Keratinocyte (primary cell): ENCODE data around the gene THAP10. TPM values are rescaled to one million over a fixed set of nuclear protein-coding genes. Genes with fewer than 3 reads are reported as not detected.

ENCODE experiments used
- DNase-seq: peaks from one replicate; pipeline ENCODE4 v3.0.0-alpha.2; 2011; ENCODE audit warnings: low read depth, missing footprints, low spot score
- FAIRE-seq: peaks from 2 replicates; lab custom pipeline; 2011; peaks lifted over from hg19 to GRCh38; lab: Jason Lieb, UNC
- H2AFZ ChIP-seq: 2 replicates; pipeline ENCODE4 v1.6.0; 2012; ENCODE audit warnings: low read length, control low read depth, inconsistent platforms; ENCODE audit not compliant: control insufficient read depth
- H3K27ac ChIP-seq: 2 replicates; pipeline ENCODE4 v1.5.1; 2011; ENCODE audit warnings: low read length; ENCODE audit not compliant: control insufficient read depth, insufficient read depth
- H3K27me3 ChIP-seq: 3 replicates; pipeline ENCODE4 v1.6.0; 2011; ENCODE audit warnings: low read length; ENCODE audit not compliant: control insufficient read depth, insufficient read depth; ENCODE audit errors: extremely low read depth
- H3K36me3 ChIP-seq, 2 experiments: 2 replicates in 1 of 2; 3 replicates in 1 of 2; pipeline ENCODE4 v1.5.1; 2011; ENCODE audit warnings: low read length in 2 of 2, mild to moderate bottlenecking in 1 of 2; ENCODE audit not compliant: control insufficient read depth in 2 of 2, insufficient read depth in 2 of 2; ENCODE audit errors: extremely low read depth in 1 of 2
- H3K4me1 ChIP-seq: 3 replicates; pipeline ENCODE4 v1.5.1; 2011; ENCODE audit warnings: low read length; ENCODE audit not compliant: control insufficient read depth, insufficient read depth; ENCODE audit errors: extremely low read depth
- H3K4me2 ChIP-seq: 3 replicates; pipeline ENCODE4 v1.6.0; 2011; ENCODE audit warnings: low read depth, low read length; ENCODE audit not compliant: control insufficient read depth, insufficient read depth; ENCODE audit errors: extremely low read depth
- H3K4me3 ChIP-seq, 3 experiments: fragments of 200-600 bp in 1 of 3; sonication (generic) in 1 of 3; 2 replicates in 2 of 3; 3 replicates in 1 of 3; pipeline ENCODE4 v1.5.1; 2011 to 2016; ENCODE audit warnings: low read length in 3 of 3, mild to moderate bottlenecking in 3 of 3, control low read depth in 2 of 3, inconsistent platforms in 1 of 3, low read depth in 1 of 3, mixed read lengths in 1 of 3, mixed run types in 1 of 3, moderate library complexity in 1 of 3; ENCODE audit not compliant: control insufficient read depth in 2 of 3, insufficient read depth in 2 of 3; ENCODE audit errors: extremely low read depth in 1 of 3
- H3K79me2 ChIP-seq: 2 replicates; pipeline ENCODE4 v1.6.0; 2012; ENCODE audit warnings: low read length; ENCODE audit not compliant: control insufficient read depth, insufficient read depth
- H3K9ac ChIP-seq: 3 replicates; pipeline ENCODE4 v1.6.0; 2011; ENCODE audit warnings: low read length; ENCODE audit not compliant: control insufficient read depth, insufficient read depth; ENCODE audit errors: extremely low read depth
- H3K9me1 ChIP-seq: 3 replicates; pipeline ENCODE4 v1.6.0; 2011; ENCODE audit warnings: low read length; ENCODE audit not compliant: control insufficient read depth, insufficient read depth; ENCODE audit errors: extremely low read depth
- H3K9me3 ChIP-seq: 2 replicates; pipeline ENCODE4 v1.5.1; 2012; ENCODE audit warnings: low read depth, low read length; ENCODE audit not compliant: control insufficient read depth
- H4K20me1 ChIP-seq: 3 replicates; pipeline ENCODE4 v1.6.0; 2011; ENCODE audit warnings: low read length; ENCODE audit not compliant: control insufficient read depth, insufficient read depth; ENCODE audit errors: extremely low read depth
- CTCF ChIP-seq, 3 experiments: IDR thresholded peaks in 1 of 3; conservative IDR thresholded peaks in 1 of 3; optimal IDR thresholded peaks in 1 of 3; 2 replicates in 2 of 3; 3 replicates in 1 of 3; pipeline versions ENCODE3 to v1.5.1; 2011; ENCODE audit warnings: low read length in 3 of 3, mild to moderate bottlenecking in 3 of 3, moderate library complexity in 2 of 3, control low read depth in 1 of 3, inconsistent platforms in 1 of 3; ENCODE audit not compliant: insufficient read depth in 2 of 3; ENCODE audit errors: extremely low read depth in 1 of 3
- EZH2 ChIP-seq: IDR thresholded peaks from one replicate; pipeline ENCODE4 v1.6.1; 2012; ENCODE audit warnings: inconsistent platforms, mild to moderate bottlenecking, low read length, moderate library complexity
- dilution Hi-C: fragments of 300-500 bp; cut with MboI; formaldehyde crosslinking; loops from one replicate; pipeline ENCODE4 v1.7.0; 2020; ENCODE audit warnings: low sequenced_read_pairs; ENCODE audit not compliant: extremely low pct_ligation_motif_present
- polyA plus RNA-seq, 5 experiments: library from polyadenylated mRNA; depleted of rRNA in 3 of 5; stranded (reverse) in 3 of 5; stranded (forward) in 1 of 5; unstranded in 1 of 5; fragments of >200 nt; gene quantifications; 1 replicate in 1 of 5; 2 replicates in 3 of 5; 3 replicates in 1 of 5; pipeline versions ENCODE4 v1.2.1 to v1.2.3, GENCODE V29; 2011 to 2012; ENCODE audit warnings: missing spikeins in 2 of 5, low read depth in 1 of 5, low replicate concordance in 1 of 5

Gene THAP10
- polyA plus RNA-seq, 1 donor (not counting 4 experiments of a cell fraction or from before 2014, with no cell fraction given): 3.1 TPM

GRCh38 chr15:70920981-70921696 lies 28.9 kb upstream of the THAP10 start:
- H3K9me3 ChIP-seq: no peaks in the 10 kb centered on the region
- no peaks in the 10 kb centered on the region for H3K36me3 ChIP-seq
- no peak for TF ChIP-seq CTCF (optimal IDR thresholded peaks at IDR 0.05 in 1 of 3, IDR thresholded peaks at IDR 0.05 in 1 of 3, conservative IDR thresholded peaks at IDR 0.05 in 1 of 3; ENCODE audit: extremely low read depth in 1 of 3, insufficient read depth in 2 of 3, low read length in 3 of 3)
- TF ChIP-seq EZH2: no peak
- H4K20me1 ChIP-seq: no peaks in the 10 kb centered on the region
- no peak overlapping the region for H3K27ac ChIP-seq
- H3K4me3 ChIP-seq: no peak overlapping the region
- no peaks in the 10 kb centered on the region for H3K79me2 ChIP-seq
- no peak overlapping the region for H2AFZ ChIP-seq
- no peaks in the 10 kb centered on the region for H3K27me3 ChIP-seq
- H3K9me1 ChIP-seq: no peaks in the 10 kb centered on the region
- no peak for FAIRE-seq
- dilution Hi-C loops: no loop called here
- no peak for DNase-seq
- H3K4me1 ChIP-seq: no peaks in the 10 kb centered on the region
- no peak overlapping the region for H3K9ac ChIP-seq
- no peak overlapping the region for H3K4me2 ChIP-seq

- Histone ChIP-seq H3K79me2 (no peaks in the 10 kb centered on the region), H3K9me3 (no peaks in the 10 kb centered on the region), H3K27me3 (no peaks in the 10 kb centered on the region), H3K9ac (no peak overlapping the region), H3K4me1 (no peaks in the 10 kb centered on the region), H3K27ac (no peak overlapping the region), H2AFZ (no peak overlapping the region), H3K36me3 (no peaks in the 10 kb centered on the region), H3K4me3 (no peak overlapping the region), H3K4me2 (no peak overlapping the region), H3K9me1 (no peaks in the 10 kb centered on the region), H4K20me1 (no peaks in the 10 kb centered on the region)
- FAIRE-seq: no peak
- TF ChIP-seq EZH2 (no peak), CTCF (optimal IDR thresholded peaks at IDR 0.05 in 1 of 3, IDR thresholded peaks at IDR 0.05 in 1 of 3, conservative IDR thresholded peaks at IDR 0.05 in 1 of 3; ENCODE audit: extremely low read depth in 1 of 3, insufficient read depth in 2 of 3, low read length in 3 of 3) (no peak)
- no peak for DNase-seq
- dilution Hi-C loops: no loop called here
Observed at GRCh38 chr15:70917955-70918354, 25.7 kb upstream of the THAP10 start.
